Measurements from ENCODE around the gene IL20.

IL20 gene

DNA sequence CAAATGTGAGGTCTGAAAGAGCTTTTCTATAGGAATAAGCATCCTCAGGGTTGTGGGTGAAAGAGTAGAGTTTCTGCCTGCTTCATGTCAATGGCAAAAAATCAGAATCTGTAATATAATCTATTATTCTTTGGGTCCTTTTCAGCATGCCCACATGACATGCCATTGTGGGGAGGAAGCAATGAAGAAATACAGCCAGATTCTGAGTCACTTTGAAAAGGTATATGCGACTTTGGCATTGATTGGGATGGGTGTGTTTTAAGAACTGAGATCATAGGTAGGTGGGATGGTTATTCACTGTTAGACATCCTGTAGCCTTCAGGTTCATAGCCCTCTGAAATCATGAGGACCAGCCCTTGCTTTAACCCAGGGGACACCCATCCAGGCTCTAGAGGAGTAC lies 1.8 kb downstream of the IL20 start:
- no peak overlapping the region for H3K27ac ChIP-seq
- POLR2A ChIA-PET (ENCODE audit: low non-redundant PET), result interaction anchor here (0.6 kb wide), 2 partner anchors 23 to 42 kb away, joined by 4 to 5 read pairs; no protein-coding TSS in a partner anchor

DNA sequence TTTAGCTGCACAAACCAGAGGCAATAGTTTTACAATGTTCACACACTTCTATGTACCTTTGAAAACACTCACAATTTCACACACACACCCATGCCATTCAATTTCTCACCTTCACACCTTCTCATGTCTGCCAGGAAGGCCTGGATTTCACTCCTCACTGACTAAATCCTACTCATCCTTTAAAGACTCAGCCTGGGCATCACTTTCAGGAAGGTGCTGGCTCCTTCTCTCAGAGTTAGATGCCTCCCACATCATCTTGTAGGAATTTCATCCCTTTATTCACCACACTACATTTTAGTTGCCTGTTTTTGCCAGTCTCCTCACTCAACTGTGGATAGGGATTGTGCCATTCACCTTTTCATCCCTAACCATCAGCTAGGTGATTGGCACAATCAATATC lies 2.3 kb downstream of the IL20 start:
- TF ChIP-seq, protein P1, sequence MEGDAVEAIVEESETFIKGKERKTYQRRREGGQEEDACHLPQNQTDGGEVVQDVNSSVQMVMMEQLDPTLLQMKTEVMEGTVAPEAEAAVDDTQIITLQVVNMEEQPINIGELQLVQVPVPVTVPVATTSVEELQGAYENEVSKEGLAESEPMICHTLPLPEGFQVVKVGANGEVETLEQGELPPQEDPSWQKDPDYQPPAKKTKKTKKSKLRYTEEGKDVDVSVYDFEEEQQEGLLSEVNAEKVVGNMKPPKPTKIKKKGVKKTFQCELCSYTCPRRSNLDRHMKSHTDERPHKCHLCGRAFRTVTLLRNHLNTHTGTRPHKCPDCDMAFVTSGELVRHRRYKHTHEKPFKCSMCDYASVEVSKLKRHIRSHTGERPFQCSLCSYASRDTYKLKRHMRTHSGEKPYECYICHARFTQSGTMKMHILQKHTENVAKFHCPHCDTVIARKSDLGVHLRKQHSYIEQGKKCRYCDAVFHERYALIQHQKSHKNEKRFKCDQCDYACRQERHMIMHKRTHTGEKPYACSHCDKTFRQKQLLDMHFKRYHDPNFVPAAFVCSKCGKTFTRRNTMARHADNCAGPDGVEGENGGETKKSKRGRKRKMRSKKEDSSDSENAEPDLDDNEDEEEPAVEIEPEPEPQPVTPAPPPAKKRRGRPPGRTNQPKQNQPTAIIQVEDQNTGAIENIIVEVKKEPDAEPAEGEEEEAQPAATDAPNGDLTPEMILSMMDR (conservative IDR thresholded peaks at IDR 0.05; ENCODE audit: low read depth), result no peak
- no peak overlapping the region for H3K27ac ChIP-seq
- ChIA-PET POLR2A (ENCODE audit: low non-redundant PET) (no interaction called here), CTCF (interaction anchor here (0.8 kb wide), 1 partner anchor 41 kb away, joined by 3 read pairs; no protein-coding TSS in a partner anchor)
- DNase-seq (ENCODE audit: low spot score), result no peak

More for the DNA sequence above, 1.8 kb downstream of the IL20 start:
- CTCF ChIA-PET, result no interaction called here
- TF ChIP-seq, protein P1 (conservative IDR thresholded peaks at IDR 0.05; ENCODE audit: low read depth), result no peak
- DNase-seq (ENCODE audit: low spot score), result no peak

DNA sequence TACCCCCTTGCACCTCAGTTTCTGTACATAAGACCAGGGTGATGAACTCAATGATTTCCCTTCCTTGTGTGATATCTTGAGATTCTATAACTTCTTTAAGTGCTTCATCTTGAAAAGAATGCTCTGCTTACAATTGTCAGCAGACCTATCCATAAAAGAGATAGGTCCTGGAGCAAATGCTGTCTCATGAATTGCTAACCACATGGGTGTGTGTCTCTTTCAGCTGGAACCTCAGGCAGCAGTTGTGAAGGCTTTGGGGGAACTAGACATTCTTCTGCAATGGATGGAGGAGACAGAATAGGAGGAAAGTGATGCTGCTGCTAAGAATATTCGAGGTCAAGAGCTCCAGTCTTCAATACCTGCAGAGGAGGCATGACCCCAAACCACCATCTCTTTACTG lies 2.8 kb downstream of the IL20 start:
- CTCF ChIA-PET, result interaction anchor here (0.8 kb wide), 1 partner anchor 40 kb away, joined by 3 read pairs; no protein-coding TSS in a partner anchor
- POLR2A ChIA-PET (ENCODE audit: low non-redundant PET), result no interaction called here
- TF ChIP-seq, protein P1 (conservative IDR thresholded peaks at IDR 0.05; ENCODE audit: low read depth), result no peak
- no peak overlapping the region for H3K27ac ChIP-seq
- no peak for DNase-seq (ENCODE audit: low spot score)

DNA sequence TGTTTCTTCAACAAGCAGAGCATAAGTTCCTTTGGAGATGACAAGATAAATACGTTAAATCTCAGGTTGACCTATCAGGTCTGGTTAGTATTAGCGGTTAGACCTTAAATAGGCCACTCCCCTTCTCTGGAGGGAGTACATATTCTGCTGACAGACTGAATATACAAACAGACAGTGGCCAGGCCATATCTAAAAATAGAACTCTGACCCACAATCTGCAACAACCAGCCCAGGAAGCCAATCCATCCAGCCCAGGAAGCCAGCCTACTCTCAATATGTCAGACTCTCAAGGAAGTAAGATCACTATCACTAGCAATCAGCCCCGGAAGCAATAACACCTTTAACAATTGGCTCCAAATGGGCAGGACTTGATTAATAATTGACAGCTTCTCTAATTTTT lies 6.7 kb downstream of the IL20 start:
- POLR2A ChIA-PET (ENCODE audit: low non-redundant PET), result no interaction called here
- TF ChIP-seq, protein P1 (conservative IDR thresholded peaks at IDR 0.05; ENCODE audit: low read depth), result no peak
- DNase-seq (ENCODE audit: low spot score), result no peak
- H3K27ac ChIP-seq, result no peak overlapping the region
- CTCF ChIA-PET, result interaction anchor here (0.6 to 1.4 kb wide), 2 partner anchors 37 to 101 kb away, joined by 3 to 6 read pairs; no protein-coding TSS in a partner anchor

DNA sequence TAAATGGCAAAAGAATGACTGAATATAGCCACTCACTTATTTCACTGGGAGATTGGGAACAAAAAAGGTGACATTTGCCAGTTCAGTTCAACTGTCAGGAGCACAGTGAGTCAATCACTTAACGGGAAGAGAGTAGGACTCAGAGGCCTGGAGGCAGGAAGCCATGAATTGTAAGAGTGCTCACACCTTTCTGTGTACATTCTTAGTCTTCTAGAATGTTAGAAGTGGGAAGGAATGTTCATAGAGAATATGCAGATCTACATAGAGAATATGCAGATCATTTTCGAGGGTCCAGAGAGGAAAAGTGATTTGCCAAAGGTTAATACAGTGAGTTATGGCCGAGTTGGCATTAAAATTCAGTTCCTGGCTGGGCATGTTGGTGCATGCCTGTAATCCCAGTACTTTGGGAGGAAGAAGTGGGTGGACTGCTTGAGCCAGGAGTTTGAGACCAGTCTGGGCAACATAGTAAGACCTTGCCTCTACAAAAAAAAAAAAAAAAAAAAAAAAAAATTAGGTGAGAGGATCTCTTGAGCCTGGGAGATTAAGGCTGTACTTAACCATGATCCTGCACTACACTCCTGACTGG lies 8.3 kb downstream of the IL20 start:
- ChIA-PET CTCF (interaction anchor here (1.1 to 1.2 kb wide), 2 partner anchors 8 to 239 kb away, joined by 3 read pairs; partner anchors contain the start of gene IL20), POLR2A (ENCODE audit: low non-redundant PET) (no interaction called here)
- TF ChIP-seq, protein P1 (conservative IDR thresholded peaks at IDR 0.05; ENCODE audit: low read depth), result no peak
- H3K27ac ChIP-seq, result no peak overlapping the region
- DNase-seq (ENCODE audit: low spot score), result peak; percentile 50

DNA sequence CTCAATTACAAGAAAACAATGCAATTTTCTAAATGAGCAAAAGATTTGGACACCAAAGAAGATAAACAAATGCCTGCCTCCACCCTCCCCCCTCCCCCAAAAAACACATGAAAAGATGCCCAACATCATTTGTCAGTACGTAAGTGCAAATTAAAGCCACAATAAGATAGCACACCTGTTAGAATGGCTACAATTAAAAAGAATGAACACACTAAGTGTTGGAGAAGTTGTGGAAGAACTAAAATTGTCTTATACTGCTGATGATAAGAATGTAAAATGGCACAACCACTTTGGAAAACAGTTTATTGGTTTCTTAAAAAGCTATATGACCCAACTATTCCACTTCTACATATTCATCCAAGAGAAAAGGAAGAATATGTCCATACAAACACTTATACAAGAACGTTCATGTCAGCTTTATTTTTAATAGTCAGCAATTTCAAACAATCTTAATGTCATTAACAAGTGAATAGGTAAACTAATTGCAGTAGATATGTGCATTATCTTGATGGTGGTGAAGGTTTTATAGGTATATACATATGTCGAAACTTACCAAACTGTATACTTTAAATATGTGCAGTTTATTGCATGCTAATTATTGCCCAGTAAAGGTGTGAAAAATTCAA lies 10.4 kb downstream of the IL20 start:
- TF ChIP-seq, protein P1 (conservative IDR thresholded peaks at IDR 0.05; ENCODE audit: low read depth), result no peak
- no peak overlapping the region for H3K27ac ChIP-seq
- CTCF ChIA-PET, result interaction anchor here (1.6 kb wide), 1 partner anchor 150 kb away, joined by 3 read pairs; no protein-coding TSS in a partner anchor
- POLR2A ChIA-PET (ENCODE audit: low non-redundant PET), result no interaction called here
- DNase-seq (ENCODE audit: low spot score), result no peak

All from RWPE1 (cell line).